Measurements from ENCODE around the gene KRT6A.

Gene KRT6A

GRCh38 chr12:52497975-52498374, 4.9 kb upstream of the KRT6A start:
- ATAC-seq = no peak
- TF ChIP-seq ISL1 (CRISPR knock-in tag; IDR thresholded peaks at IDR 0.05) (no peak), CREB5 (CRISPR knock-in tag; IDR thresholded peaks at IDR 0.05; ENCODE audit: low read depth) (no peak), OSR1 (CRISPR knock-in tag; IDR thresholded peaks at IDR 0.05) (no peak), GLIS3 (CRISPR knock-in tag; IDR thresholded peaks at IDR 0.05) (no peak), ZNF70 (CRISPR knock-in tag; IDR thresholded peaks at IDR 0.05) (no peak), RARB (CRISPR knock-in tag; IDR thresholded peaks at IDR 0.05) (no peak), ARNTL (CRISPR knock-in tag; IDR thresholded peaks at IDR 0.05; ENCODE audit: borderline replicate concordance, low read depth) (no peak)

GRCh38 chr12:52496590-52497071, 3.6 kb upstream of the KRT6A start:
- TF ChIP-seq ESRRG (CRISPR knock-in tag; IDR thresholded peaks at IDR 0.05) (no peak), TOX (CRISPR knock-in tag; IDR thresholded peaks at IDR 0.05; ENCODE audit: borderline replicate concordance) (no peak), SNAI2 (CRISPR knock-in tag; IDR thresholded peaks at IDR 0.05) (no peak), ZNF8 (CRISPR knock-in tag; IDR thresholded peaks at IDR 0.05) (no peak), ISL1 (CRISPR knock-in tag; IDR thresholded peaks at IDR 0.05) (no peak), ZNF70 (CRISPR knock-in tag; IDR thresholded peaks at IDR 0.05) (no peak), PATZ1 (CRISPR knock-in tag; IDR thresholded peaks at IDR 0.05; ENCODE audit: borderline replicate concordance) (no peak), OSR1 (CRISPR knock-in tag; IDR thresholded peaks at IDR 0.05) (no peak), CSDC2 (CRISPR knock-in tag; IDR thresholded peaks at IDR 0.05) (no peak), TSHZ2 (CRISPR knock-in tag; IDR thresholded peaks at IDR 0.05) (no peak), ZFP3 (CRISPR knock-in tag; IDR thresholded peaks at IDR 0.05) (no peak), ZNF565 (CRISPR knock-in tag; conservative IDR thresholded peaks at IDR 0.05; ENCODE audit: low read depth) (no peak), PPARA (CRISPR knock-in tag; IDR thresholded peaks at IDR 0.05; ENCODE audit: borderline replicate concordance) (no peak), ARNTL (CRISPR knock-in tag; IDR thresholded peaks at IDR 0.05; ENCODE audit: borderline replicate concordance, low read depth) (no peak), BACH2 (CRISPR knock-in tag; IDR thresholded peaks at IDR 0.05; ENCODE audit: borderline replicate concordance) (no peak), CSRNP3 (CRISPR knock-in tag; IDR thresholded peaks at IDR 0.05) (no peak), ZFP30 (CRISPR knock-in tag; IDR thresholded peaks at IDR 0.05) (no peak), POU6F1 (CRISPR knock-in tag; IDR thresholded peaks at IDR 0.05; ENCODE audit: borderline replicate concordance, low read depth) (no peak)
- no peak for ATAC-seq

GRCh38 chr12:52496054-52496453, 3.0 kb upstream of the KRT6A start:
- no peak for ATAC-seq
- TF ChIP-seq PPARA (CRISPR knock-in tag; IDR thresholded peaks at IDR 0.05; ENCODE audit: borderline replicate concordance) (no peak), ZNF565 (CRISPR knock-in tag; conservative IDR thresholded peaks at IDR 0.05; ENCODE audit: low read depth) (no peak), TOX (CRISPR knock-in tag; IDR thresholded peaks at IDR 0.05; ENCODE audit: borderline replicate concordance) (no peak), PATZ1 (CRISPR knock-in tag; IDR thresholded peaks at IDR 0.05; ENCODE audit: borderline replicate concordance) (no peak), ZNF8 (CRISPR knock-in tag; IDR thresholded peaks at IDR 0.05) (no peak), SNAI2 (CRISPR knock-in tag; IDR thresholded peaks at IDR 0.05) (no peak), TCF4 (CRISPR knock-in tag; IDR thresholded peaks at IDR 0.05; ENCODE audit: borderline replicate concordance) (no peak), RARB (CRISPR knock-in tag; IDR thresholded peaks at IDR 0.05) (no peak), ZFP30 (CRISPR knock-in tag; IDR thresholded peaks at IDR 0.05) (no peak), ZNF70 (CRISPR knock-in tag; IDR thresholded peaks at IDR 0.05) (no peak), ESRRG (CRISPR knock-in tag; IDR thresholded peaks at IDR 0.05) (no peak), ARNTL (CRISPR knock-in tag; IDR thresholded peaks at IDR 0.05; ENCODE audit: borderline replicate concordance, low read depth) (no peak), ZC3H10 (CRISPR knock-in tag; IDR thresholded peaks at IDR 0.05) (no peak), POU6F1 (CRISPR knock-in tag; IDR thresholded peaks at IDR 0.05; ENCODE audit: borderline replicate concordance, low read depth) (no peak)
